GM12801 (cell line): ENCODE measurements around the gene ARHGEF16.

Source experiments
- CTCF ChIP-seq: IDR thresholded peaks from one replicate; pipeline ENCODE4 v1.5.1; 2011; ENCODE audit warnings: control low read depth; ENCODE audit not compliant: insufficient read length; ENCODE audit errors: extremely low read depth

ARHGEF16 gene

DNA sequence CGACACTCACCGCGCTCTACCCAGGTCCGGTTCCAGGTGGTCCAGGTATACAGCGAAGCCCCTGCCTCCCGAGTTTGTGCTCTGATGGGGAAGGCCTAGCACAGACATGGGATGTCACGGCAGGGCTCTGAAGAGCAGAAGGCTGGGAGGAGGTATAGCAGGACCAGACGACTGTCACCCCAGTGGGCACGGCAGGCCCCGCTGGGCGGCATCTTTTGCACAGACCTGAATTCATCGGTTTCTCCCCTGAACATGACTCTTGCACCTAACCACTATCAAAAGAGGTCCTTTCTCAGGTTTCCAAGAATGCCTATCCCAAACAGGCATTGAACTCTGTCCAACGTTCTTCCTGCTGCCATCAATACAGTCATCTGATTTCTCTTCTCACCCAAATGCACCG, 30.6 kb downstream of the ARHGEF16 start:
- TF ChIP-seq CTCF, result no peak

GRCh38 chr1:3488432-3488831, 34.0 kb downstream of the ARHGEF16 start:
- TF ChIP-seq CTCF, result no peak

GRCh38 chr1:3490046-3490745, 35.7 kb downstream of the ARHGEF16 start:
- no peak for TF ChIP-seq CTCF

DNA sequence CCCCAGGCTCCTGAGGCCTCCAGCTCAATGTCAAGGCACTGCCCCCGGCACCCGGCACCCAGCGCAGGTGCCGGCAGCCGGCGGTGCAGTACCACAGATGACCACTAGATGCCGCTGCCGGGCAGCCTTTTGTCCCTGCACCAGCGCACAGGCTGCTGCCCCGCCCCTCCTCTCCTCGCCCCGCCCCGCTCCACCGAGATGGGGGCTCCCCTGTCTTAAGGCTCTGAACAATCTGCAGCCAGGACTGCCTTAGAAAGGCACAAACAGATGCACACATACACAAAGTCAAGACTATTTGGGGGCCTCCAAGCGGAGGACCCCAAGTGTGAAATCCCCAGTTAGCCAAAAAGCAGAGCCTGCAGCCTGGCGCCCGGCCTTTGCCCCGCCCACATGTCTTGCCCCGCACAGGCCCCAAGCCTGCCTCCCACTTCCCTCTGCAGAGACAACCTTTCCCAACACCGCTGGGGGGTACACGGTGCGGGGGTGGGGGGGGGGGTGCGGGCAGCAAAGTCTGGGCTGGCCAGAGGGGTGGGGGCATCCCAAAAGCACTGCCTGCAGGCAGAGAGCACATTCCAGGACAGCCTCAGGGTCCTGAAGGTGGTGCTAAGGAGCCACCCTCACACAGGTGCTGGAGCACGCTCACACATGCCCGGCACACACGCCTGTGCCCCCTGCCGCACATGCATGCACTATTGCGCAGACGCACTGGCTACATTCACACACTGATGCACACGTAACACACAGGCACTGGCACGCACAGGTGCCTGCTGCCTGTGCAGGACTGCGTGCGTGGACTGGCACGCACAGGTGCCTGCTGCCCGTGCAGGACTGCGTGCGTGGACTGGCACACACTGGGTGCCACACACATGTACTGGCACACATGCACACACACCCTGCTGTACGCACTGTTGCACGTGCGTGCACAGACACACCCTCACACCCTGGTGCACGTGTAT, 37.1 kb downstream of the ARHGEF16 start:
- TF ChIP-seq CTCF, result no peak

DNA sequence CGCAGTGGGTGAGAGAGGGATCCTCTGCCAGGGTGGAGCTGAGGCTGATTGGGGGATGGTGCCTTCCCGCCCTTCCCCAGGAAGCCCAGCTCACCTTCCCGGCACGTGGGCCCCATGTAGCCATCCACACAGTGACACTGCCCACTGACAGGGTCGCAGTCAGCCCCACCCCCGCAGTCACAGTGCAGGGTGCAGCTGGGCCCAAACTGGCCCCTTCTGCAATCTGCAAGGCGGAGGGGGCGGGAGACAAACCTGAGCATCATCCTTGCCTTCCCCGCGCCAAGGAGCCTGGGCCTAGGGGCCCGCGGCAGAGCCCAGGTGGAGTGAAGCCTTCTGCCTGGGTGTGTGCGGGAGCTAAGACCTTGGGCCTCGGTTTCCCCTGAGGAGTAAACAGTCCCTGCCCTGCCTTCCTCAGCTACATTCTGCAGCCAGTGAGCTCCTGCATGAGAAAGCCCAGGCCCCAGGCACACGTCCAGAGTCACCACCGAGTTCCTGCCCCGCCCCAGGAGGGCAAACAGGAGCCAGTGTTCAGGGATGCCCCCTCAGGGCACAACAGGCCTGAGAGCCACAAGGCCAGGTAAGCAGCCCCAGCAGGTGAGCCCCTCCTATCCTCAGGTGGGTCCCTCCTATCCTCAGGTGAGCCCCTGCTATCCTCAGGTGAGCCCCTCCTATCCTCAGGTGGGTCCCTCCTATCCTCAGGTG, 38.2 kb downstream of the ARHGEF16 start:
- no peak for TF ChIP-seq CTCF

DNA sequence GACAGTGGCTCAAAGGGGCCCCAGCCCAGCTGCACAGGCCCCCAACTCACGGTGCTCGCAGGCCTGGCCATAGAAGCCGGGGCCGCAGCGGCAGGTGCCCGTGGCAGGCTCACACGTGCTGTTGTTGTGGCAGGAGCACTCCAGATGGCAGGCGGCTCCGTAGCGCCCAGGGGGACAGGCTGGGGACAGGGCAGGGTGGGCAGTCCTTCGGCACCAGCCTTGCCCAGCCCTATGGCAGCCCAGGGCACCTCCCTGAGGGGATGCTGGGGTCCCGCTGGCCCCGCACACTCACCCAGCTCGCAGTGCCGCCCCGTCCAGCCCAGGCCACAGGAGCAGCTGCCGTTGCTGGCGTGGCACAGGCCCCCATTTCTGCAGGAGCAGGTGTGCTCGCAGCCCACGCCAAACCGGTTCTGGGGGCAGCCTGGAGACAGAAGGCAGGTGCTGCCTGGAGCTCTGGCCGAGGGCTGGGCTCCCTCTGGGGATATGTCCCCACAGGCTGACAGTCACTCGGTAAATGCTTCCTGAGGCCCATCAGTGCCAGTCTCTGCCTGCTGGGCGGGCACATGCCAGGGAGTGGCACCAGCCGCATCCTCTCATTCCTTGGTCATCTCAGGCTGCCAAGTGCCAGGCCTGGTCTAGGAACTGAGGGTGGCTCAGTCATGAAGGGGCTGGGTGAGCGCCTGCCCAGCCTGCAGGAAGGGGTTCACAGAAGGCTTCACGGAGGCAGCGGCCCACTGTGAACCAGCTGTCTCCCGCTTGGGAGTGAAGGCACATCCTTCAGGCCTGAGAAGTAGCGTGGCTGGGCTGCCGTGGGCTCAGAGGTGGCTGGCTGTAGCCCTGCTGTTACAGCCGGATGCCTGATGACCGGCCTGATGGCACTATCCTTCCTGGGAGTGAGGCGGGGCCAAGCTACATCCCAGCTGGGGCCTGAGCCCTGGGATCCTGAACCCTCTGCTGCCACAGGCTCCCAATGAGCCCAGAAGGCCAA, 40.1 kb downstream of the ARHGEF16 start:
- TF ChIP-seq CTCF, result no peak
